HG03139 (cell line): Measurements from ENCODE around the gene RAPH1.

ENCODE experiments used
- ATAC-seq: cut with Tn5 transposase; IDR thresholded peaks from one replicate; pipeline ENCODE4 v1.9.1; 2021; ENCODE audit not compliant: unreplicated experiment

Gene RAPH1, protein sequence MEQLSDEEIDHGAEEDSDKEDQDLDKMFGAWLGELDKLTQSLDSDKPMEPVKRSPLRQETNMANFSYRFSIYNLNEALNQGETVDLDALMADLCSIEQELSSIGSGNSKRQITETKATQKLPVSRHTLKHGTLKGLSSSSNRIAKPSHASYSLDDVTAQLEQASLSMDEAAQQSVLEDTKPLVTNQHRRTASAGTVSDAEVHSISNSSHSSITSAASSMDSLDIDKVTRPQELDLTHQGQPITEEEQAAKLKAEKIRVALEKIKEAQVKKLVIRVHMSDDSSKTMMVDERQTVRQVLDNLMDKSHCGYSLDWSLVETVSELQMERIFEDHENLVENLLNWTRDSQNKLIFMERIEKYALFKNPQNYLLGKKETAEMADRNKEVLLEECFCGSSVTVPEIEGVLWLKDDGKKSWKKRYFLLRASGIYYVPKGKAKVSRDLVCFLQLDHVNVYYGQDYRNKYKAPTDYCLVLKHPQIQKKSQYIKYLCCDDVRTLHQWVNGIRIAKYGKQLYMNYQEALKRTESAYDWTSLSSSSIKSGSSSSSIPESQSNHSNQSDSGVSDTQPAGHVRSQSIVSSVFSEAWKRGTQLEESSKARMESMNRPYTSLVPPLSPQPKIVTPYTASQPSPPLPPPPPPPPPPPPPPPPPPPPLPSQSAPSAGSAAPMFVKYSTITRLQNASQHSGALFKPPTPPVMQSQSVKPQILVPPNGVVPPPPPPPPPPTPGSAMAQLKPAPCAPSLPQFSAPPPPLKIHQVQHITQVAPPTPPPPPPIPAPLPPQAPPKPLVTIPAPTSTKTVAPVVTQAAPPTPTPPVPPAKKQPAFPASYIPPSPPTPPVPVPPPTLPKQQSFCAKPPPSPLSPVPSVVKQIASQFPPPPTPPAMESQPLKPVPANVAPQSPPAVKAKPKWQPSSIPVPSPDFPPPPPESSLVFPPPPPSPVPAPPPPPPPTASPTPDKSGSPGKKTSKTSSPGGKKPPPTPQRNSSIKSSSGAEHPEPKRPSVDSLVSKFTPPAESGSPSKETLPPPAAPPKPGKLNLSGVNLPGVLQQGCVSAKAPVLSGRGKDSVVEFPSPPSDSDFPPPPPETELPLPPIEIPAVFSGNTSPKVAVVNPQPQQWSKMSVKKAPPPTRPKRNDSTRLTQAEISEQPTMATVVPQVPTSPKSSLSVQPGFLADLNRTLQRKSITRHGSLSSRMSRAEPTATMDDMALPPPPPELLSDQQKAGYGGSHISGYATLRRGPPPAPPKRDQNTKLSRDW

DNA sequence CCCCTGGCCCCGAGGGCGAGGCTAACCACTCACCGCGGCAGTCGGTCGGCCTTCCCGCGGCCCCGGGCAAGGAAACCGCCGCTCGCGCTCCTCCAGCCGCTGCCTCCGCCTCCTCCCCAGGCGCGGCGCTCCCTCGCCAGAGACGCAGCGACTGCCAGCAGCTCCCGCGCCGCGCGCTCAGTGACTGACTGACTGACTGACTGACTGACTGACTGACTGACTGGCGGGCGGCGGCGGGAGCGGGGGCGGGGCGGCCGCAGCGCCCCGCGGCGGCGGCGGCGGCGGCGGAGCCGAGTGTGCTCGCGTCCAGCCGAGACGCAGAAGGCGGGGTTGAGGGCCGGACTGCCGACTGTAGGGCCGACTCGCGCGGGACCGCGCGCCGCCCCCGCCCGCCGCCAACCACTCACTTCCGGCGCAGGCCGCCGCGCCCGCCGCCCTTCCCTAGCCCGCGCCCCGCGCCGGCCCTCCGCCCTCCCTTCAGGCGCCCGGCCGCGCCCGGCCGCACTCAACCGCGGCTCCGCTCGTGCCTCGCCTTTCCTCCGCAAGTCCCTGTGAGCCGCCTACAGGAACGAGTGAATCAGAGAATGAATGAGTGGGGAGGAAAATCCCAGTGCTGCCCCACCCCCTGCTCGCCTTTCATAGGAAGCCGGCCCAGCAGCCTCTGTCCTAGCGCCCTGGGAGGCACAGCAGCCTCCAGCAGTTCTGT lies at the start of gene RAPH1:
TSS of gene RAPH1 (minus strand) at position 224 of the 706 bp plus-strand sequence. CDS start 39,948 bp downstream, outside the sequence.
- peak; percentile 58 for ATAC-seq

- no peak for ATAC-seq
Observed at GRCh38 chr2:203584784-203585183, 49.7 kb upstream of the RAPH1 start.

DNA sequence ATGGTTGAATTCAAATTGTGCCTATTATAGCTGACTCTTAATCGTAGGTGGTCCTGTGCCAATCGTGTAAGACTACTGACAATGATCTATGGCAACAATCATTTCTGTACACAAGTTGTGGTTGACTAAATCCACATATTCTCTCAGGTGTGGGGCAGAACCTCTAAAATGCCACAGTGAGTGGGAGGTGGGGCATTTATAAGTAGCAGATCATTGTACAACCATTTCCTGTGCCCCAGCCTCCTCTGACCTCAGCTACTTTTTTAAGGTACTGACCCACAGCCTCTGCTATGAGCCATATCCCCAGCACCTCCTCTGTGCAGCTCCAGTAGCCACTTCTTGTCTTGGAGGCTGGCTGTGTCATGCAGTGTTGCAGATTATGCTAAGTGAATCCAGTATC lies 48.6 kb upstream of the RAPH1 start:
- ATAC-seq = peak; percentile 63

GRCh38 chr2:203583084-203583695 lies 48.1 kb upstream of the RAPH1 start:
- no peak for ATAC-seq

GRCh38 chr2:203582468-203582867 lies 47.4 kb upstream of the RAPH1 start:
- no peak for ATAC-seq

- ATAC-seq = no peak
Observed at GRCh38 chr2:203580844-203581243, 45.7 kb upstream of the RAPH1 start.

DNA sequence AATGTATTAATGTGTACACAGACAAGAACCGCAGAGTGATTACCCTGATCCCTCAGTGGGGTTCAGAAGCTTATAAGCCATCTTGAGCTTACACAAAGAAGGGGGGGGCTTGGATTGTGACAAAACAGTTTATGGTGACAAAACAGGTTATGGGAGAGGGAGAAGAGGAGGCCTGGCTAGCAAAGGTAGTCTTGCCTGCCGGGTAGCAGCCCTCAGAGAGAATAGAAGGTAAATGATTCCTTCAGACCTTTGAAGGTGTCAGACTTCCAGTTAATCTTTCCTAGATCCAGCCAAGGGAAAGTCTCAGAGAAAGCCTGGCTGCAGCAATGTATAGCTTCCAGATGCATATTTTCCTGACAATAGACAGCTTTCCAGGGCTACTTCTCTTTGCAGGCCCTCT lies 44.6 kb upstream of the RAPH1 start:
- no peak for ATAC-seq

- ATAC-seq = peak; percentile 87
Observed at GRCh38 chr2:203578759-203579643, 43.9 kb upstream of the RAPH1 start.

- no peak for ATAC-seq
Observed at GRCh38 chr2:203574824-203575223, 39.7 kb upstream of the RAPH1 start.

- ATAC-seq = no peak
Observed at GRCh38 chr2:203572316-203572715, 37.2 kb upstream of the RAPH1 start.

DNA sequence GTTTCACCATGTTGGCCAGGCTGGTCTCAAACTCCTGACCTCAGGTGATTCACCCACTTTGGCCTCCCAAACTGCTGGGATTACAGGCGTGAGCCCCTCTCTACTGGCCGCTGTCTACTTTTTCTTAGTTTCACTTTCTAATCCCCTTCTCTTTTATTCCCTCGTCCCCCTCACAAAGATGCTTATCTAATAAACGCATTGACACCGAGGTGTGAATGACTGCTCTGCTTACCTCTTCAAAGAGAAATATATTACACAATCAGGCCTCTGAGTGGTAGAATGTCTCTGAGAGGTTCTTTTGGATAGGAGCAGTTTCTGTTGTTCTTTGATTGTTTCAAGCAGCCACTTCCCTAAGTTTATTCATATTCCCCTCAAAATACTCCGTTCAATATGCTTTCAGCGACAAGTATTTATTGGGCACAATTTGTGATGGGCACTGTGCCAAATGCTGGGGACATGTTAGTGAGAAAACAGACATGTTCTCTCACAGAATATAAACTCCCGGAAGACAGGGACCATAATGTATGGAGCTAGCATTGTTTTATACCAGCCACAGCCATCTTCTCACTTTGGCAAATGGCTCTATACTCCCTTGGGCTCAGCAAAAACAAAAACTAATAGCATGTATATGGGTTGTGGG lies 34.7 kb upstream of the RAPH1 start:
- ATAC-seq = no peak

GRCh38 chr2:203567691-203568090 lies 32.6 kb upstream of the RAPH1 start:
- ATAC-seq = no peak

DNA sequence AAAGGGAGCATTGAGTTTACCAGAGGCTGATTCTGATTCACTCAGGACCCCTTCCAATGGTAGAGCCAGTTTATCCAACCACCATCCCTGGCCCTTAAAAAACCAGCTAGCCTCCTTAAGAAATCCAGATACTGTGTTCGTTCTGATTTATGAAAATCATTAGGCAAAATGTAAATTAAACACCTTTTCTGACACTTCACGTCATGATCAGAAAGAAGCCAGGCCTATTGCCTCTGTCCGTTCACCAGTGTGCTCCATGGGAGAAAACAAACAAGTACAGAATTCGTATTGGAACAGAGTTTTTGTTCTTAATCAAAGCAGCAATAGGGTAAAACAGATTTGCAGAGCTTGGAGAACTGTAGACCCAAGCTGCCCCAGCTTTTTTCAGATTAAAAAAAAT lies 31.1 kb upstream of the RAPH1 start:
- no peak for ATAC-seq

DNA sequence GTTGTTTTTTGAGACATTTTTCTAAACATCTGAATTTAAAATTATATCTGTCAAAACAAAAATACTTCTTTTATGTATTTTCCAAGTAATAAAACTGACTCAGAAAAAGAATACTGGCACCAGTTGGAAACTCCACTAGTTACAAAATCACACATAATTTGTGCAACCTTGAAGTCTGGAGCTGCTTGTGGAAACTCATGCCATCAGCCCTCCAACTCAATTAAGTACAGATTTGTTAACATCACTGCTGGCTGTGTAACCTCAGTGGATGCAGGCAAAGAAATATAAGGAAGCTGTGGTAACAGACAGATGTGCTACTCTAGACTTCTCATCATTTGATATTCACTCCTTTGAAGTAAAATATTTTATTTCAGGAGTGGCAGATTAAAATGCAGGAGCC lies 30.0 kb upstream of the RAPH1 start:
- no peak for ATAC-seq

DNA sequence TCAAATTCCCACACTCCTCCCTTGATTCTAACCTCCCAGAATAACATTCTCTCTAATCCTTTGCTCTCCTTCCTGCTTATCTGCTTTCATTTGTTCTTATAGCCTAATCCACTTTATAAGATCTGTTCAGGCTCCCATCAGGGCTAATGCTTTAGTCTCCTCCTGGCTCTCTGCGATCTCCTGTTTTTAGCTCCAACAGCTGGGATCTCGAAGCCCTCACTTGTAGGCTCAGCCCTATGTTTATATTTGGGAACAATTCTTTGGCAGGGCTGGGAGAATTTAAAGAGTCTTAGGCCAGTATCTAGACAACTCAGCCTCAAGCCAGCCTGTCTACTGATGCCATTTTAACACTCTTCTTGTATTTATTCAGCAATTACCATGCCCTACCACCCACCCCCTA lies 27.2 kb upstream of the RAPH1 start:
- ATAC-seq = no peak

DNA sequence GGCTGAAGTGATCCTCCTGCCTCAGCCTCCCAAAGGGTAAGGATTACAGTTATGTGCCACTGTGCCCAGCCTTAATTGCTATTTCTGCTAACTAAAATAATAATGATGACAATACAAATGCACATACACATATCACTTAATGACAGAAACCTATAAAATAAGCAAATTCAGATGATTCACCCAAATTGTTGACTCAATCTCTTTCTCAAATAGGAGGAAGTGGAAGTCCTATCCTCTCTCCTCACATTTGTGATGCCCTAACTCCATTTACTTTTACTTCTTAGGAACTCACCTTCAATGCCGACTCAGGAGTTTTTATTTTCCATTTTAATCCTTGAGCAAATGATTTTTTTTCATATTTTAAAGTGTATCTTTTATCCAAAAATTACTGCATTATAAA lies 24.5 kb upstream of the RAPH1 start:
- ATAC-seq = no peak

DNA sequence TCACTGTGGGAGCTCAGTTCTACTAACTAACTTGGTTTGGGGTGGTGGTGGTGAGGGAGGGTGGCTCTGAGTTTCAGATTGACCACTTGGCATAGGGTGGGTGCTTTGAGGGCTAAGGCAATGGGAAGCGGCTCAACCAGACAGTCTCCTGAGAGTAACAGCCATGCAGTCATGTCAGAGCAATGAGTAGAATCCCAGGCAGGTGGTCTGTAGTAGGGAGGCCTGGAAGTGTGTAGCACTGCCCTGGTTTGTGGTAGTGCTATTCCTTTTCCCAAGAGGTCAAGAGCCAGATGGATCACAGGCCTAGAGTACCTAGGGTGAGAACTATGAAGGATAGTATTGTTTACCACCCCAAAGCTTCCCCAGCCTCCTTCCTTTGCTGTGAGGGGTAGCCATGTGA lies 18.7 kb upstream of the RAPH1 start:
- ATAC-seq = no peak

- no peak for ATAC-seq
Observed at GRCh38 chr2:203551778-203552177, 16.7 kb upstream of the RAPH1 start.

GRCh38 chr2:203550266-203550665 lies 15.2 kb upstream of the RAPH1 start:
- ATAC-seq = no peak
